Neural cell (in vitro differentiated cells): ENCODE data around the gene HSD11B1L. TPM values are rescaled to one million over a fixed set of nuclear protein-coding genes. Genes with fewer than 3 reads are reported as not detected.

ENCODE experiments used
- H2AFZ ChIP-seq: fragments of 200-600, 300-800 bp; sonication (generic), shearing (Covaris generic); 2 replicates; pipeline ENCODE4 v1.6.0; 2014; ENCODE audit warnings: low read depth, mild to moderate bottlenecking, antibody characterized with exemption, low read length, moderate library complexity
- H3F3A ChIP-seq: fragments of 200-600 bp; shearing (Covaris generic); 2 replicates; pipeline ENCODE4 v1.6.1; 2016; ENCODE audit warnings: mild to moderate bottlenecking, moderate library complexity, mixed read lengths, antibody characterized with exemption, low read length; ENCODE audit not compliant: insufficient read depth, poor library complexity, severe bottlenecking
- H3K27ac ChIP-seq: fragments of 200-600, 300-800 bp; sonication (generic), shearing (Covaris generic); 2 replicates; pipeline ENCODE4 v1.5.1; 2014; ENCODE audit warnings: mild to moderate bottlenecking, low read length, moderate library complexity
- H3K27me3 ChIP-seq: fragments of 300-800, 200-600 bp; sonication (generic), shearing (Covaris generic); 2 replicates; pipeline ENCODE4 v1.6.0; 2014; ENCODE audit warnings: mild to moderate bottlenecking, low read depth, low read length, moderate library complexity; ENCODE audit not compliant: insufficient read depth
- H3K36me3 ChIP-seq: fragments of 300-800, 200-600 bp; sonication (generic), shearing (Covaris generic); 2 replicates; pipeline ENCODE4 v1.5.1; 2014; ENCODE audit warnings: mild to moderate bottlenecking, antibody characterized with exemption, low read length, moderate library complexity; ENCODE audit not compliant: insufficient read depth
- H3K4me2 ChIP-seq: fragments of 300-800, 200-600 bp; sonication (generic), shearing (Covaris generic); 2 replicates; pipeline ENCODE4 v1.6.0; 2014; ENCODE audit warnings: mild to moderate bottlenecking, low read length
- H3K4me3 ChIP-seq: fragments of 300-800, 200-600 bp; sonication (generic), shearing (Covaris generic); 2 replicates; pipeline ENCODE4 v1.5.1; 2014; ENCODE audit warnings: mild to moderate bottlenecking, low read length, moderate library complexity
- H3K79me2 ChIP-seq: fragments of 200-600 bp; shearing (Covaris generic); replicated peaks from 2 replicates; pipeline ENCODE4 v1.6.0; 2014; ENCODE audit warnings: mild to moderate bottlenecking, low read length, moderate library complexity; ENCODE audit not compliant: insufficient read depth
- H3K9ac ChIP-seq: fragments of 300-800, 200-600 bp; sonication (generic), shearing (Covaris generic); 2 replicates; pipeline ENCODE4 v1.6.1; 2016; ENCODE audit warnings: mild to moderate bottlenecking, low read length, mixed read lengths
- H3K9me2 ChIP-seq: fragments of 200-600 bp; shearing (Covaris generic); 2 replicates; pipeline ENCODE4 v1.6.1; 2016; ENCODE audit warnings: mild to moderate bottlenecking, low read length, mixed read lengths; ENCODE audit not compliant: insufficient read depth
- H3K9me3 ChIP-seq: fragments of 200-600, 300-800 bp; sonication (generic), shearing (Covaris generic); 2 replicates; pipeline ENCODE4 v1.6.1; 2016; ENCODE audit warnings: mild to moderate bottlenecking, mixed run types, low read length, moderate library complexity, mixed read lengths
- H4K20me1 ChIP-seq: fragments of 200-600 bp; shearing (Covaris generic); 2 replicates; pipeline ENCODE4 v1.6.1; 2016; ENCODE audit warnings: mild to moderate bottlenecking, mixed run types; ENCODE audit not compliant: insufficient read depth
- EP300 ChIP-seq: fragments of 450-650 bp; conservative IDR thresholded peaks from 2 replicates; pipeline ENCODE4 v1.6.1; 2014; ENCODE audit warnings: antibody characterized with exemption, mild to moderate bottlenecking, moderate library complexity; ENCODE audit not compliant: poor library complexity, severe bottlenecking
- EZH2 ChIP-seq: fragments of 200-600, 300-800 bp; shearing (Covaris generic), sonication (generic); IDR thresholded peaks from 2 replicates; pipeline ENCODE4 v1.6.1; 2014; ENCODE audit warnings: antibody characterized with exemption, low read length, borderline replicate concordance, mild to moderate bottlenecking; ENCODE audit not compliant: insufficient read depth, poor library complexity, severe bottlenecking
- MXI1 ChIP-seq: fragments of 450-650 bp; conservative IDR thresholded peaks from 2 replicates; pipeline ENCODE4 v1.6.1; 2014; ENCODE audit warnings: antibody characterized with exemption, mild to moderate bottlenecking; ENCODE audit not compliant: poor library complexity, severe bottlenecking
- POLR2AphosphoS5 ChIP-seq: IDR thresholded peaks from 2 replicates; pipeline ENCODE4 v1.6.1; 2012
- RAD21 ChIP-seq: fragments of 450-650 bp; conservative IDR thresholded peaks from 2 replicates; pipeline ENCODE4 v1.6.1; 2014; ENCODE audit warnings: antibody characterized with exemption, mild to moderate bottlenecking, moderate library complexity
- SMC3 ChIP-seq: fragments of 450-650 bp; conservative IDR thresholded peaks from 2 replicates; pipeline ENCODE4 v1.6.1; 2014; ENCODE audit warnings: antibody characterized with exemption, mild to moderate bottlenecking, moderate library complexity; ENCODE audit not compliant: poor library complexity
- TAF1 ChIP-seq: IDR thresholded peaks from 2 replicates; pipeline ENCODE4 v1.6.1; 2012; ENCODE audit warnings: low read depth
- polyA plus RNA-seq: library from polyadenylated mRNA; depleted of rRNA; stranded (reverse); fragments of >200 nt; gene quantifications from 2 replicates; pipeline ENCODE4 v1.2.3, GENCODE V29; 2014
- TF ChIP-seq, protein P1 (sequence below): IDR thresholded peaks from 2 replicates; pipeline ENCODE4 v1.6.1; 2012; ENCODE audit warnings: borderline replicate concordance
- TF ChIP-seq, protein P2 (sequence below): fragments of 450-650 bp; IDR thresholded peaks from 2 replicates; pipeline ENCODE4 v1.5.1; 2014; ENCODE audit warnings: antibody characterized with exemption, mild to moderate bottlenecking, moderate library complexity; ENCODE audit not compliant: poor library complexity, severe bottlenecking

Gene HSD11B1L
- polyA plus RNA-seq, 1 donor from 2014 or later = 170 TPM

GRCh38 chr19:5667751-5668271 lies 13.0 kb upstream of the HSD11B1L start:
- H3K27ac ChIP-seq = no peak overlapping the region
- H4K20me1 ChIP-seq = no peaks in the 10 kb centered on the region
- H3K36me3 ChIP-seq = peaks cover 10% of the 10 kb centered on the region
- H3K9me2 ChIP-seq = no peaks in the 10 kb centered on the region
- H3K4me3 ChIP-seq = no peak overlapping the region
- H3K9me3 ChIP-seq = no peaks in the 10 kb centered on the region
- no peaks in the 10 kb centered on the region for H3K79me2 ChIP-seq
- H3K9ac ChIP-seq = no peak overlapping the region
- no peaks in the 10 kb centered on the region for H3K27me3 ChIP-seq
- H3F3A ChIP-seq = no peaks in the 10 kb centered on the region
- H3K4me2 ChIP-seq = no peak overlapping the region
- no peak overlapping the region for H2AFZ ChIP-seq
- TF ChIP-seq SMC3 (no peak), EZH2 (no peak), MXI1 (no peak), POLR2AphosphoS5 (no peak), RAD21 (no peak), EP300 (no peak)
- TF ChIP-seq, protein P1, sequence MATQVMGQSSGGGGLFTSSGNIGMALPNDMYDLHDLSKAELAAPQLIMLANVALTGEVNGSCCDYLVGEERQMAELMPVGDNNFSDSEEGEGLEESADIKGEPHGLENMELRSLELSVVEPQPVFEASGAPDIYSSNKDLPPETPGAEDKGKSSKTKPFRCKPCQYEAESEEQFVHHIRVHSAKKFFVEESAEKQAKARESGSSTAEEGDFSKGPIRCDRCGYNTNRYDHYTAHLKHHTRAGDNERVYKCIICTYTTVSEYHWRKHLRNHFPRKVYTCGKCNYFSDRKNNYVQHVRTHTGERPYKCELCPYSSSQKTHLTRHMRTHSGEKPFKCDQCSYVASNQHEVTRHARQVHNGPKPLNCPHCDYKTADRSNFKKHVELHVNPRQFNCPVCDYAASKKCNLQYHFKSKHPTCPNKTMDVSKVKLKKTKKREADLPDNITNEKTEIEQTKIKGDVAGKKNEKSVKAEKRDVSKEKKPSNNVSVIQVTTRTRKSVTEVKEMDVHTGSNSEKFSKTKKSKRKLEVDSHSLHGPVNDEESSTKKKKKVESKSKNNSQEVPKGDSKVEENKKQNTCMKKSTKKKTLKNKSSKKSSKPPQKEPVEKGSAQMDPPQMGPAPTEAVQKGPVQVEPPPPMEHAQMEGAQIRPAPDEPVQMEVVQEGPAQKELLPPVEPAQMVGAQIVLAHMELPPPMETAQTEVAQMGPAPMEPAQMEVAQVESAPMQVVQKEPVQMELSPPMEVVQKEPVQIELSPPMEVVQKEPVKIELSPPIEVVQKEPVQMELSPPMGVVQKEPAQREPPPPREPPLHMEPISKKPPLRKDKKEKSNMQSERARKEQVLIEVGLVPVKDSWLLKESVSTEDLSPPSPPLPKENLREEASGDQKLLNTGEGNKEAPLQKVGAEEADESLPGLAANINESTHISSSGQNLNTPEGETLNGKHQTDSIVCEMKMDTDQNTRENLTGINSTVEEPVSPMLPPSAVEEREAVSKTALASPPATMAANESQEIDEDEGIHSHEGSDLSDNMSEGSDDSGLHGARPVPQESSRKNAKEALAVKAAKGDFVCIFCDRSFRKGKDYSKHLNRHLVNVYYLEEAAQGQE = no peak

GRCh38 chr19:5669212-5669611 lies 11.6 kb upstream of the HSD11B1L start:
- no peaks in the 10 kb centered on the region for H3K9me3 ChIP-seq
- no peak overlapping the region for H3K4me3 ChIP-seq
- no peak overlapping the region for H2AFZ ChIP-seq
- H3F3A ChIP-seq = no peaks in the 10 kb centered on the region
- no peaks in the 10 kb centered on the region for H3K27me3 ChIP-seq
- no peaks in the 10 kb centered on the region for H3K79me2 ChIP-seq
- H4K20me1 ChIP-seq = no peaks in the 10 kb centered on the region
- TF ChIP-seq, protein P2, sequence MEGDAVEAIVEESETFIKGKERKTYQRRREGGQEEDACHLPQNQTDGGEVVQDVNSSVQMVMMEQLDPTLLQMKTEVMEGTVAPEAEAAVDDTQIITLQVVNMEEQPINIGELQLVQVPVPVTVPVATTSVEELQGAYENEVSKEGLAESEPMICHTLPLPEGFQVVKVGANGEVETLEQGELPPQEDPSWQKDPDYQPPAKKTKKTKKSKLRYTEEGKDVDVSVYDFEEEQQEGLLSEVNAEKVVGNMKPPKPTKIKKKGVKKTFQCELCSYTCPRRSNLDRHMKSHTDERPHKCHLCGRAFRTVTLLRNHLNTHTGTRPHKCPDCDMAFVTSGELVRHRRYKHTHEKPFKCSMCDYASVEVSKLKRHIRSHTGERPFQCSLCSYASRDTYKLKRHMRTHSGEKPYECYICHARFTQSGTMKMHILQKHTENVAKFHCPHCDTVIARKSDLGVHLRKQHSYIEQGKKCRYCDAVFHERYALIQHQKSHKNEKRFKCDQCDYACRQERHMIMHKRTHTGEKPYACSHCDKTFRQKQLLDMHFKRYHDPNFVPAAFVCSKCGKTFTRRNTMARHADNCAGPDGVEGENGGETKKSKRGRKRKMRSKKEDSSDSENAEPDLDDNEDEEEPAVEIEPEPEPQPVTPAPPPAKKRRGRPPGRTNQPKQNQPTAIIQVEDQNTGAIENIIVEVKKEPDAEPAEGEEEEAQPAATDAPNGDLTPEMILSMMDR = no peak
- no peak for TF ChIP-seq SMC3
- no peak overlapping the region for H3K4me2 ChIP-seq
- no peak overlapping the region for H3K27ac ChIP-seq
- H3K36me3 ChIP-seq = peaks cover 10% of the 10 kb centered on the region
- no peak overlapping the region for H3K9ac ChIP-seq
- H3K9me2 ChIP-seq = no peaks in the 10 kb centered on the region

DNA sequence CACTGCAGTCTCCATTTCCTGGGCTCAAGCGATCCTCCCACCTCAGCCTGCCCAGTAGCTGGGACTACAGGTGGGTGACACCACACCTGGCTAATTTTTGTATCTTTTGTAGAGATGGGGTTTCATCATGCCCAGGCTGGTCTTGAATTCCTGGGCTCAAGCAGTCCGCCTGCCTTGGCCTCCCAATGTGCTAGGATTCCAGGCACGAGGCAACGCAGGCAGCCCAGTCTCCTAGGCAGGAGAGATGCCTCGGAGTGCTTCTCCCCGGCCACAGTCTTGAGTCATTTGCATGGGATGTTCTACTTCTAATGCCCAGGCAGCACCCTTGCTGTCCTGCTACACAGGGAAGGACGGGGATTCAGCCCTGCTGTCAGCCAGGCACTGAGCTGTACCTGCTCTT lies 9.2 kb upstream of the HSD11B1L start:
- H3K27me3 ChIP-seq = no peaks in the 10 kb centered on the region
- no peaks in the 10 kb centered on the region for H3K79me2 ChIP-seq
- H3F3A ChIP-seq = no peaks in the 10 kb centered on the region
- H3K4me2 ChIP-seq = no peak overlapping the region
- H3K9me3 ChIP-seq = no peaks in the 10 kb centered on the region
- no peak overlapping the region for H3K27ac ChIP-seq
- H2AFZ ChIP-seq = no peak overlapping the region
- TF ChIP-seq EZH2 (no peak), RAD21 (no peak), SMC3 (no peak), EP300 (no peak), MXI1 (no peak), TAF1 (no peak), POLR2AphosphoS5 (no peak)
- TF ChIP-seq, protein P1 = no peak
- TF ChIP-seq, protein P2 = no peak
- no peaks in the 10 kb centered on the region for H4K20me1 ChIP-seq
- no peak overlapping the region for H3K4me3 ChIP-seq
- no peak overlapping the region for H3K9ac ChIP-seq
- no peaks in the 10 kb centered on the region for H3K9me2 ChIP-seq
- H3K36me3 ChIP-seq = peaks cover 10% of the 10 kb centered on the region
